Activated CD4-positive, alpha-beta T cell treated with anti-CD3 and anti-CD28 coated beads for 4 hours (primary cell): ENCODE data around the gene CPSF3.
"Not testable (repeated sequence)": the region's sequence is repeated elsewhere in the genome, so short reads cannot be mapped to it uniquely, and the experiment has no call there.

Experiments used
- DNase-seq, 2 donors: peaks; one replicate each; pipeline ENCODE4 v3.0.0-alpha.2; 2020

Gene CPSF3

GRCh38 chr2:9472511-9472910 is 49.1 kb downstream of the CPSF3 start:
- DNase-seq = no peak

DNA sequence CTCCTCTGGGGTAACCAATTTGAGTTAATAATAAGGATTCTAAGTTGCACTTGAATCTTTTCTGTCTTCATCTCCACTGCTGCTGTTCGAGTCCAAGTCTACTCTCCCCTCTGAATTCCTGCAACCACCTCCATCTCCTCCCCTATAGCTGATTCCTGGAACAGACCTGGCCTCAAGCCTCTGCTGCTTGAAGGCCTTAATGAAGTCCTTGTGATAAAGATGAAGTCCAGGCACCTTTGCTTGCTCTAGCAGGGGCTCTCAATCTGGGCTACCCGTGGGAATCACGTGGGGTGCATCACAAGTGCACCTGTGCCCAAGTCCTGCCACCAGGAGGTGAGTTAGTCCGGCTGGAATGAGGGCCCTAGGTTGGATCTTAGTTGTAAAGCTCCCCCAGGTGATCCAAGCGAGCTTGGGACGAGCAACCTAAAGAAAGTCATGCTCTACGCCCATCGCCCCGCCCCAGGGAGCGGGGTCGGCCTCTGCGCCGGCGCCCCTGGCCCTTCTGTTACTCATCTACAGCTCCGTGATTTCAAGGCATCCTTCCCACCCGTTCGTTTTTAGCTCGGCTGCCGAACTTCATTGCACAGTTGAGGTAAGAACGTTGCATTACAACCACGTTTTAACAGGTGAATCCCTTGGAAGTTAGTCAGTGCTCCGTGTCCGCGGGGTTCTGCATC is 50.0 kb downstream of the CPSF3 start:
- peak in 1 of 2 donors; percentile 28 for DNase-seq

GRCh38 chr2:9473985-9474360 is 50.5 kb downstream of the CPSF3 start:
- peak; percentile 69 to 73 for DNase-seq

GRCh38 chr2:9474361-9475057 is 51.1 kb downstream of the CPSF3 start, which contains the start of gene IAH1:
IAH1 (plus strand) TSS chr2:9474551; CDS start chr2:9474567, 16 bp downstream.
- peak; percentile 77 to 84 for DNase-seq

- no peak for DNase-seq
Observed at GRCh38 chr2:9477914-9478313, 54.5 kb downstream of the CPSF3 start.

- no peak for DNase-seq
Observed at GRCh38 chr2:9478526-9478925, 55.1 kb downstream of the CPSF3 start.

- no peak for DNase-seq
Observed at GRCh38 chr2:9480157-9480556, 56.7 kb downstream of the CPSF3 start.

- no peak for DNase-seq
Observed at GRCh38 chr2:9483107-9483506, 59.7 kb downstream of the CPSF3 start.

- DNase-seq = no peak
Observed at GRCh38 chr2:9484533-9484932, 61.1 kb downstream of the CPSF3 start.

DNA sequence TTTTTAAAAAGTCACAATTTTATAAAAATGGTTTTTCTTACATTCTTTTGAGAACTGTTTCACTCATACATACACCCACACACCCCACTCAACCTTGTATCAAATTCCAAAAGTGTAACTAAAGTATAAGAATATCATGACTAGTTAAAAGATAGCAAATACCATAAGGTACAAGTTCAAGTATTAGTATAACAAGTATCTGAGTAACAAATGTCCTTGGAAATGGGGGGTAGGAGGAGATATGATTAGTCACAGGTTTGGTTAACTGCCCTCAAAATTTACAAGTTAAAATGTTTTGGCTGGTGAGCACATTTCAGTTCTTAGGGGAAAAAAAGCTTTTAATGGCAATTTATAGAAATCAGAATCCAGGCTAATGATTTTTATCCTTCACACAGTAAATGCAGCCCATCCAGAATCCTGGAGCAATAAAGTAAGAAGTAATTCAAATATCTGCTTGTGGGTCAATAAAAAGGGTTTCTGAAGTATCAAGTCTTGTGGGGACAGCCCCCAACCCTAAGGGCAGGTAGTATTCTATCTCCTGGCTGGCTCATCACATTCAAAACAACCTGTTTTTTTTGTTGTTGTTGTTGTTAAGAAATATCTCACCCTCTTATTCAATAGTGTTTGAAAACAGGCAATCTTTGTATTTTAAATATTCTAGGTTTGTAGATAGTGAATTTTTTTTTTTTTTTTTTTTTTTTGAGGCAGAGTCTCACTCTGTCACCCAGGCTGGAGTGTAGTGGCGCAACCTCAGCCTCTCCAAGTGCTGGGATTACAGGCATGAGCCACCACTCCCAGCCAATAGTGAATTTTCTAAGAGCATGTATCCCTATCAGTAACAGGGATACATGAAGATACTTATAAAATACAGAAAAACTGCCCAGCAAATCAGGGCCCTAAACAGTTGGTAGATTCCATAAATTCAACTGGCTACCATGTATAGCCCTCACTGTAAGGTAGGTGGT is 65.4 kb downstream of the CPSF3 start:
- no peak for DNase-seq

GRCh38 chr2:9490789-9491188 is 67.3 kb downstream of the CPSF3 start:
- no peak for DNase-seq

GRCh38 chr2:9492927-9493326 is 69.5 kb downstream of the CPSF3 start:
- no peak for DNase-seq

GRCh38 chr2:9493478-9493877 is 70.0 kb downstream of the CPSF3 start:
- no peak for DNase-seq

GRCh38 chr2:9494081-9494480 is 70.6 kb downstream of the CPSF3 start:
- DNase-seq = no peak

GRCh38 chr2:9497017-9497416 is 73.6 kb downstream of the CPSF3 start:
- peak in 1 of 2 donors; percentile 18 for DNase-seq

- no peak for DNase-seq
Observed at GRCh38 chr2:9498210-9498609, 74.8 kb downstream of the CPSF3 start.

- DNase-seq = no peak
Observed at GRCh38 chr2:9508931-9509330, 85.5 kb downstream of the CPSF3 start.

GRCh38 chr2:9513946-9514345 is 90.5 kb downstream of the CPSF3 start:
- DNase-seq = not testable (repeated sequence)

DNA sequence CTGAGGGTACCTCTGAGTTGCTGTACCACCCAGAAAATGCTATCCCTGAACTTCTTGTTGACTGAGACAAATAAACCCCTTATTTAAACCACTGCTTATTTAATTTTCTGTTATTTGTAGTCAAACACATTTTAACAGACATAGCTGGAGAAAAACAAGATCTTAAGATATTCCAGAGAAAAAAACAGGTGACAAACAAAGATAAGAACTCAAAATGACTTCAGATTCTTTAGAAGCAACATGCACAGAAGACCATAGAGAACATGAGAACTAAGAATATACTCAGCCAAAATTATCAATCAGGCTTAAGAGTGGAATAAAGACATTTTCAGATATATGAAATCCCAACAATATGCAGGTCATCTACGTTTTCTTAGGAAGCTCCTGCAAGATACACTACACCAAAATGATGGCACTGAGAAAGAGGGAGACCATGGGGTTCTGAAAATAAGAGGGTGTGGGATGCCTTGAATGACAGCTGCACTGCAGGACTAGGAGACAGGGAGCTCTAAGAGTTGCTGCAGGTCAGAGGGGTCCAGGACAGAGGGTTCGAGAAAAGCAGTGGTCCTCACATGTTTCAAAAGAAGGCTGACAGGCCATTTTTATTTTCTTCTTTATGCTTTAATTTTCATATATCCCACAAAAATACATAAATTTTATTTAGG is 93.8 kb downstream of the CPSF3 start:
- no peak for DNase-seq

- DNase-seq = no peak
Observed at GRCh38 chr2:9518163-9518562, 94.7 kb downstream of the CPSF3 start.

DNA sequence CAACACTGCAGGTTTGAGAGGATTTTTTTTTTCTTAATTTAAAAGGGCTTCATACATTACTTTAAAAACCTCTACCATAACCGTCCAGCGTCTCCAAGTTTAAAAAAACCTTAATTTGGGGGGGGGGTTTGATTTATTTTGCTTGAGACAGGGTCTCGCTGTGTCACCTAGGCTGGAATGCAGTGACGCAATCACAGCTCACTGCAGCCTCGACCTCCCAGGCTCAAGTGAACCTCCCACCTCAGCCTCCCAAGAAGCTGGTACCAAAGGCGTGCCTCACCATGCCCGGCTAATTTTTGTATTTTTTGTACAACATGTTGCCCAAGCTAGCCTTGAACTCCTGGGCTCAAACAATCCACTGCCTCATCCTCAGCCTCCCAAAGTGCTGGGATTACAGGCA is 95.3 kb downstream of the CPSF3 start:
- no peak for DNase-seq

GRCh38 chr2:9519250-9519649 is 95.8 kb downstream of the CPSF3 start:
- DNase-seq = no peak
